NB4 (cell line): Measurements from ENCODE around the gene RPS19BP1.

Experiments used
- DNase-seq: peaks from one replicate; pipeline ENCODE4 v3.0.0; 2010; ENCODE audit warnings: low read depth
- H3K4me3 ChIP-seq: one replicate; pipeline ENCODE4 v1.5.1; 2011; ENCODE audit warnings: mild to moderate bottlenecking, low read depth, low read length, moderate library complexity
- CTCF ChIP-seq: IDR thresholded peaks from one replicate; pipeline ENCODE4 v1.5.1; 2012; ENCODE audit warnings: low read depth, low read length
- MYC ChIP-seq: IDR thresholded peaks from 2 replicates; pipeline ENCODE4 v1.6.1; 2011; ENCODE audit warnings: low read depth, low read length
- POLR2A ChIP-seq: IDR thresholded peaks from 2 replicates; pipeline ENCODE4 v1.6.1; 2011; ENCODE audit warnings: mild to moderate bottlenecking; ENCODE audit not compliant: insufficient read length; ENCODE audit errors: extremely low read depth
- TF ChIP-seq, protein P1 (sequence below): IDR thresholded peaks from 2 replicates; pipeline ENCODE4 v1.6.1; 2011; ENCODE audit warnings: low read depth, low read length

The RPS19BP1 gene

GRCh38 chr22:39503630-39504029 is 28.9 kb downstream of the RPS19BP1 start:
- TF ChIP-seq MYC (no peak), CTCF (no peak), POLR2A (no peak)
- TF ChIP-seq, protein P1, sequence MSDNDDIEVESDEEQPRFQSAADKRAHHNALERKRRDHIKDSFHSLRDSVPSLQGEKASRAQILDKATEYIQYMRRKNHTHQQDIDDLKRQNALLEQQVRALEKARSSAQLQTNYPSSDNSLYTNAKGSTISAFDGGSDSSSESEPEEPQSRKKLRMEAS = no peak
- peak overlapping the region; percentile 81 for H3K4me3 ChIP-seq
- DNase-seq = no peak

DNA sequence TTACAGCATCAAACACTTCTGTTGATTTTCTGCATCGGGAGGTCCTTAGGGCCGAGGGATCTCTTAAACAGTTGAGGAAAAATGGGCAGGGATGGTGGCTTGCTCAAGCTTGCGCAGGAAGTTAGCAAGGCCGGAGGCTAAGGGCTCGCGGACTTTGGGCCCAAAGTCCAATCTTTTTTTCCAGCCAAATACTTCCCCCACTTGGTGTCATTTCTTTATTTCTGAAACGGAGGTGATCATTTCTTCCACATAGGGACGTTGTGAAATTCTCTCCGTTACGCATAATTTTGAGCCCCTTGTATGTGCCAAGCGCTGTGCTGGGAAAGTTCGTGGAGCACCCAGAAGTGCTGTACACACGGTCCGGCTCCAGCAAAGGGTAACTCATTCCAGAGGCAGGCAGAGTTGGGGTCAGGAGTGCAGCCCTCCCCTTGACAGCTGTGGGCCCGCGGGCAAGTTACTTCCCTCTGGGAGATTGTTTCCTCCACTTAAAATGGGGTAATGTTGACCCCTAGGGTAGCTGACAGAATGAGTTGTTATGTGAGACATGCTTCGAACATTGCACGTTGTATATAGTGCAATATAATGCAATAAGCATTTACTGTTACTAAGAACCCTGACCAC is 29.6 kb downstream of the RPS19BP1 start:
- H3K4me3 ChIP-seq = peak overlapping the region; percentile 81
- TF ChIP-seq CTCF = no peak
- TF ChIP-seq, protein P1 = no peak
- no peak for TF ChIP-seq POLR2A
- no peak for TF ChIP-seq MYC
- peak; percentile 67 for DNase-seq

DNA sequence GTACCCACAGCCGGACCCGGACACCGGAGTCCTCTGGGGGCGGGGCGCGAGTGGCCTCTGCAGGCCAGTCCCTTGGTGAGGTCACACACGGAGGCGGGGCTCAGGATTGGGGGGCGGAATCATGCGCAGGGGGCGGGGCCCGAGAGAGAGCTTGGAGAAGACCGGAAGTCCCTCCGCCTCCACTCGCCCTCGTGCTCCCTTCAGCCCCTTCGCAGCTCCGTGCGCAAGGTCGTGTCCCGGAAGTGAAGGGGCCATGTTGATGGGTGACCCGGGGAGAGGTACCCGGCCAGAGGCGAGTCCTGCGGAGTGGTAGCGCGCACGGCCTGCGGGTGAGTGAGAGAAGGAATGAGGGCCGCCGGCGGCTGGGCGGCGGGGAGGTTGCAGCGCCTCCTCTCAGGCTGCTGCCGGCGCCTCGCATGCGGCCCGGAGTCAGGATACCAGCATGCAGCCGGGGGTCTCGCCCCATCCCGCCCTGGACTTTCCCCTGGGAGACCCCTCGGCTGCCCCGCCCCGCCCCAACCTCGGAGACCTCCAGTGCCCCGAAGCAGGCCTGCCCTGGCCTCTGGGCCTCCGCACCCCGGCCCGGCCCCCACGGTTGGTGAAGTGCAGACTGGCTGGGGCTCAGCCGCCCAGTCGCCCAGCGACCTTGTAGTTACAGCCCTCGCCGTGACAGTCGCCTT is 30.3 kb downstream of the RPS19BP1 start, which contains the start of gene MIEF1:
MIEF1 (plus strand) TSS at position 182 of the 680 bp plus-strand sequence. CDS start 9,005 bp downstream, outside the sequence.
- TF ChIP-seq, protein P1 = peak; percentile 94
- peak; percentile 97 for TF ChIP-seq MYC
- TF ChIP-seq POLR2A = no peak
- no peak for TF ChIP-seq CTCF
- DNase-seq = peak; percentile 97
- H3K4me3 ChIP-seq = peak within 1 kb of the TSS; percentile 81

DNA sequence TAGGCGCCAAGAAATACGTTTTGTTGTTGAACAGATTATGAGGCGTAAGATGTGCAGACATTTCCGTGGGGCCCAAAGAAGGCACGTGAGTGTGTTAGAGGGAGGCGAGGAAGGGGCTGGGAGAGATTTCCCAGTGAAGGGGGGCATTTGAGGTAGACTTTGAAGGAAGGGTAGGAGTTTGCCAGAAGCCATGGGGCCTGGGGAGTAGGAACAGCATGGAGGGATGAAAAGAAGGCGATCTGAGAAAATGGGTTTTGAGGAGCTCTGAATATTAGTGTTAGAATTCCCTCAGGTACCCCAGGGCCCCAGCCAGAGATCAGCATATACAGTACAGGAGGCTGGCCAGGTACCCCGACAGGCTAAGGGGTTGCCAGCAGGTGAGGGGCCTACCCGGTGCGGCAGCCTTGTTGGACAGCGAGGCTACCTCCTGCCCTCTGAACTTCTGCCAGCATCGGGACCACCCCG is 30.9 kb downstream of the RPS19BP1 start:
- TF ChIP-seq, protein P1 = no peak
- TF ChIP-seq POLR2A = no peak
- TF ChIP-seq CTCF = no peak
- peak overlapping the region; percentile 36 for H3K4me3 ChIP-seq
- no peak for DNase-seq

DNA sequence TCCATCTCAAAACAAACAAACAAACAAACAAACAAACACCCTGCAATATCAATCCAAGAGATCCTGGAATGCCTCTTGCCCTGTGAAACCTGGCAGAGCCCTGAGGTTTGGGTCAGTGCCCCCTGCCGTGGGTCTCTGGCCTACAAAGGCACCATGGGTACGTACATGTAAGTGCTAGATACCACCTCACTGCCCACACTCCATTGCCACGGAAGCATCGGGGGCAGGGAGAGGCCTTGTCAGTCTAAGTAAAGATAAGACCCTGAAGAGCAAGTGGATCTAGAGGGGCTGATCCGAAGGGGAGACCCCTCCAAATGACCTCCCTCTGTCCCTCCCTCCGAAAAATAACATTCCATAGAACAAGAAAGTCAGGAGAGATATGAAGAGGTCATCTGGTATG is 32.4 kb downstream of the RPS19BP1 start:
- no peak for TF ChIP-seq CTCF
- TF ChIP-seq POLR2A = no peak
- H3K4me3 ChIP-seq = no peak overlapping the region
- no peak for DNase-seq
